Measurements from ENCODE around the gene WWP2. TPM values are rescaled to one million over a fixed set of nuclear protein-coding genes. Genes with fewer than 3 reads are reported as not detected.
A peak's percentile ranks its signal among the peaks of the same experiment; 100 is the strongest.

The WWP2 gene
- polyA plus RNA-seq, 6 donors from 2014 or later, result 26.3 to 59.7 (median 39.3) TPM

GRCh38 chr16:69909760-69910159 lies 147.6 kb downstream of the WWP2 start:
- no peak for ATAC-seq (ENCODE audit: low read depth in 2 of 2)
- H3K36me3 Mint-ChIP-seq, result peaks cover 8 to 15% of the 10 kb centered on the region in 2 donors
- DNase-seq, result no peak

GRCh38 chr16:69910964-69911363 lies 148.8 kb downstream of the WWP2 start:
- DNase-seq (no peak), ATAC-seq (ENCODE audit: low read depth in 2 of 2) (no peak)
- Mint-ChIP-seq H3K36me3 (peaks cover 8 to 18% of the 10 kb centered on the region in 2 donors), H3K9me3 (no peaks in the 10 kb centered on the region), H3K4me1 (no peaks in the 10 kb centered on the region), H3K27me3 (no peaks in the 10 kb centered on the region), H3K4me3 (no peak overlapping the region), H3K27ac (peak overlapping the region in 2 of 6 donors; percentile 6 to 46)

More at GRCh38 chr16:69909760-69910159, 147.6 kb downstream of the WWP2 start:
- Mint-ChIP-seq H3K9me3 (no peaks in the 10 kb centered on the region), H3K27me3 (no peaks in the 10 kb centered on the region), H3K27ac (no peak overlapping the region), H3K4me3 (no peak overlapping the region), H3K4me1 (no peaks in the 10 kb centered on the region)

- Mint-ChIP-seq H3K27me3 (no peaks in the 10 kb centered on the region), H3K9me3 (no peaks in the 10 kb centered on the region), H3K4me1 (peaks cover 0 to 3% (median 0%) of the 10 kb centered on the region in 3 donors), H3K27ac (no peak overlapping the region), H3K36me3 (peaks cover 16 to 29% of the 10 kb centered on the region in 2 donors), H3K4me3 (no peak overlapping the region)
- no peak for ATAC-seq (ENCODE audit: low read depth in 2 of 2)
- DNase-seq, result no peak
These were observed 154.3 kb downstream of the WWP2 start for GRCh38 chr16:69916462-69916861.

- ATAC-seq (ENCODE audit: low read depth in 2 of 2) (no peak), DNase-seq (no peak)
- Mint-ChIP-seq H3K9me3 (no peaks in the 10 kb centered on the region), H3K4me1 (peaks cover 0 to 4% (median 0%) of the 10 kb centered on the region in 3 donors), H3K27me3 (no peaks in the 10 kb centered on the region), H3K27ac (peak overlapping the region in 1 of 6 donors; percentile 9), H3K36me3 (peaks cover 23 to 31% of the 10 kb centered on the region in 2 donors), H3K4me3 (peak overlapping the region in 1 of 8 donors; percentile 49)
These were observed 155.2 kb downstream of the WWP2 start for GRCh38 chr16:69917311-69917710.

- H3K4me1 Mint-ChIP-seq, result peaks cover 0 to 4% (median 0%) of the 10 kb centered on the region in 3 donors
- peaks cover 25 to 31% of the 10 kb centered on the region in 2 donors for H3K36me3 Mint-ChIP-seq
- no peaks in the 10 kb centered on the region for H3K27me3 Mint-ChIP-seq
- no peak for DNase-seq
- ATAC-seq (ENCODE audit: low read depth in 2 of 2), result no peak
- no peak overlapping the region for H3K4me3 Mint-ChIP-seq
- H3K27ac Mint-ChIP-seq, result no peak overlapping the region
- no peaks in the 10 kb centered on the region for H3K9me3 Mint-ChIP-seq
These were observed 155.6 kb downstream of the WWP2 start for GRCh38 chr16:69917739-69918138.

GRCh38 chr16:69918241-69918640 lies 156.1 kb downstream of the WWP2 start:
- H3K36me3 Mint-ChIP-seq, result peaks cover 25 to 31% of the 10 kb centered on the region in 2 donors
- no peak for ATAC-seq (ENCODE audit: low read depth in 2 of 2)

GRCh38 chr16:69921127-69921526 lies 159.0 kb downstream of the WWP2 start:
- no peaks in the 10 kb centered on the region for H3K27me3 Mint-ChIP-seq
- DNase-seq, result no peak

More at GRCh38 chr16:69918241-69918640, 156.1 kb downstream of the WWP2 start:
- H3K9me3 Mint-ChIP-seq, result no peaks in the 10 kb centered on the region
- H3K27me3 Mint-ChIP-seq, result no peaks in the 10 kb centered on the region
- peak overlapping the region in 1 of 6 donors; percentile 71 for H3K27ac Mint-ChIP-seq
- no peak overlapping the region for H3K4me3 Mint-ChIP-seq
- peaks cover 0 to 4% (median 0%) of the 10 kb centered on the region in 3 donors for H3K4me1 Mint-ChIP-seq
- no peak for DNase-seq

GRCh38 chr16:69922200-69922599 lies 160.1 kb downstream of the WWP2 start:
- no peak overlapping the region for H3K4me3 Mint-ChIP-seq
- peaks cover 0 to 4% (median 0%) of the 10 kb centered on the region in 3 donors for H3K4me1 Mint-ChIP-seq
- DNase-seq, result no peak
- H3K27me3 Mint-ChIP-seq, result no peaks in the 10 kb centered on the region
- peaks cover 22 to 38% of the 10 kb centered on the region in 2 donors for H3K36me3 Mint-ChIP-seq
- H3K27ac Mint-ChIP-seq, result peak overlapping the region in 2 of 6 donors; percentile 42 to 54
- no peaks in the 10 kb centered on the region for H3K9me3 Mint-ChIP-seq
- ATAC-seq (ENCODE audit: low read depth in 2 of 2), result no peak

More at GRCh38 chr16:69921127-69921526, 159.0 kb downstream of the WWP2 start:
- no peaks in the 10 kb centered on the region for H3K9me3 Mint-ChIP-seq
- no peak overlapping the region for H3K4me3 Mint-ChIP-seq
- peaks cover 0 to 4% (median 0%) of the 10 kb centered on the region in 3 donors for H3K4me1 Mint-ChIP-seq
- ATAC-seq (ENCODE audit: low read depth in 2 of 2), result no peak
- H3K27ac Mint-ChIP-seq, result peak overlapping the region in 2 of 6 donors; percentile 6 to 82
- H3K36me3 Mint-ChIP-seq, result peaks cover 27 to 36% of the 10 kb centered on the region in 2 donors

- ATAC-seq (ENCODE audit: low read depth in 2 of 2), result no peak
- Mint-ChIP-seq H3K9me3 (no peaks in the 10 kb centered on the region), H3K4me1 (peaks cover 0 to 4% (median 0%) of the 10 kb centered on the region in 3 donors), H3K27me3 (no peaks in the 10 kb centered on the region), H3K36me3 (peaks cover 9 to 29% of the 10 kb centered on the region in 2 donors), H3K27ac (peak overlapping the region in 1 of 6 donors; percentile 52), H3K4me3 (no peak overlapping the region)
- no peak for DNase-seq
These were observed 162.1 kb downstream of the WWP2 start for GRCh38 chr16:69924041-69924775.

- H3K36me3 Mint-ChIP-seq, result peaks cover 11 to 29% of the 10 kb centered on the region in 2 donors
- H3K27ac Mint-ChIP-seq, result no peak overlapping the region
- no peak overlapping the region for H3K4me3 Mint-ChIP-seq
- no peaks in the 10 kb centered on the region for H3K27me3 Mint-ChIP-seq
- ATAC-seq (ENCODE audit: low read depth in 2 of 2) (no peak), DNase-seq (no peak)
- peaks cover 0 to 4% (median 0%) of the 10 kb centered on the region in 3 donors for H3K4me1 Mint-ChIP-seq
- no peaks in the 10 kb centered on the region for H3K9me3 Mint-ChIP-seq
These were observed 162.7 kb downstream of the WWP2 start for GRCh38 chr16:69924777-69925191.

- Mint-ChIP-seq H3K4me3 (no peak overlapping the region), H3K4me1 (peaks cover 0 to 4% (median 0%) of the 10 kb centered on the region in 3 donors)
These were observed 163.2 kb downstream of the WWP2 start for GRCh38 chr16:69925311-69925710.

GRCh38 chr16:69926241-69926640 lies 164.1 kb downstream of the WWP2 start:
- Mint-ChIP-seq H3K9me3 (no peaks in the 10 kb centered on the region), H3K36me3 (peaks cover 13 to 26% of the 10 kb centered on the region in 2 donors), H3K4me3 (no peak overlapping the region), H3K4me1 (peaks cover 0 to 3% (median 0%) of the 10 kb centered on the region in 3 donors), H3K27ac (no peak overlapping the region), H3K27me3 (no peaks in the 10 kb centered on the region)
- ATAC-seq (ENCODE audit: low read depth in 2 of 2) (no peak), DNase-seq (no peak)

More at GRCh38 chr16:69925311-69925710, 163.2 kb downstream of the WWP2 start:
- ATAC-seq (ENCODE audit: low read depth in 2 of 2) (no peak), DNase-seq (no peak)
- H3K9me3 Mint-ChIP-seq, result no peaks in the 10 kb centered on the region
- H3K27ac Mint-ChIP-seq, result peak overlapping the region in 3 of 6 donors; percentile 10 to 93 (median 31)
- H3K27me3 Mint-ChIP-seq, result no peaks in the 10 kb centered on the region
- peaks cover 17 to 29% of the 10 kb centered on the region in 2 donors for H3K36me3 Mint-ChIP-seq

GRCh38 chr16:69927056-69927757 lies 165.1 kb downstream of the WWP2 start:
- DNase-seq (no peak), ATAC-seq (ENCODE audit: low read depth in 2 of 2) (no peak)
- Mint-ChIP-seq H3K27me3 (no peaks in the 10 kb centered on the region), H3K9me3 (no peaks in the 10 kb centered on the region), H3K36me3 (peaks cover 9 to 17% of the 10 kb centered on the region in 2 donors), H3K4me1 (no peaks in the 10 kb centered on the region), H3K4me3 (no peak overlapping the region), H3K27ac (peak overlapping the region in 1 of 6 donors; percentile 84)

Measured in naive B cell (primary cell).